ENCODE results near the gene CCDC88B.

- TF ChIP-seq CTCF (IDR thresholded peaks at IDR 0.05; ENCODE audit: borderline replicate concordance, extremely low read depth, low read length, poor library complexity, severe bottlenecking), result no peak
- no peak for TF ChIP-seq EZH2 (IDR thresholded peaks at IDR 0.05; ENCODE audit: borderline replicate concordance, low read depth, low read length, severe bottlenecking)
Measured at GRCh38 chr11:64306563-64306875, 33.5 kb upstream of the CCDC88B start.

Data from DND-41 (cell line).